SK-N-SH (cell line): ENCODE data around the gene ZNF608. TPM values are rescaled to one million over a fixed set of nuclear protein-coding genes. Genes with fewer than 3 reads are reported as not detected.

Source experiments
- CHD2 ChIP-seq: fragments of 150-350 bp; IDR thresholded peaks from 2 replicates; pipeline ENCODE4 v1.6.1; 2018; ENCODE audit warnings: low read length; ENCODE audit not compliant: partially characterized antibody
- CTCF ChIP-seq: fragments of 200-600 bp; sonication (generic); IDR thresholded peaks from 2 replicates; pipeline ENCODE4 v1.6.1; 2017; ENCODE audit warnings: antibody characterized with exemption, mild to moderate bottlenecking, moderate library complexity
- ELF1 ChIP-seq: IDR thresholded peaks from 2 replicates; pipeline ENCODE4 v1.4.0; 2012
- FOSL2 ChIP-seq: IDR thresholded peaks from 2 replicates; pipeline ENCODE4 v1.4.0; 2012; ENCODE audit warnings: low read depth, mild to moderate bottlenecking, moderate library complexity, borderline replicate concordance
- GABPA ChIP-seq: IDR thresholded peaks from 2 replicates; pipeline ENCODE4 v1.4.0; 2012; ENCODE audit warnings: low read depth, mild to moderate bottlenecking
- GATA2 ChIP-seq: sonication (generic); formaldehyde crosslinking; IDR thresholded peaks from 2 replicates; pipeline ENCODE4 v1.5.0; 2020; ENCODE audit warnings: mild to moderate bottlenecking, missing genetic modification reagents
- IRF3 ChIP-seq: fragments of 150-350 bp; IDR thresholded peaks from 2 replicates; pipeline ENCODE4 v1.6.1; 2016; ENCODE audit warnings: mild to moderate bottlenecking, low read depth, low read length
- MEF2A ChIP-seq: IDR thresholded peaks from 2 replicates; pipeline ENCODE4 v1.4.0; 2012; ENCODE audit warnings: low read depth, borderline replicate concordance
- MXI1 ChIP-seq: IDR thresholded peaks from 2 replicates; pipeline ENCODE4 v1.6.1; 2012; ENCODE audit warnings: mild to moderate bottlenecking, low read depth, low read length, improper control_type of control experiment
- RAD21 ChIP-seq: IDR thresholded peaks from 2 replicates; pipeline ENCODE4 v1.6.1; 2012; ENCODE audit warnings: mild to moderate bottlenecking, low read length
- RCOR1 ChIP-seq: fragments of 150-350 bp; IDR thresholded peaks from 2 replicates; pipeline ENCODE4 v1.6.1; 2017; ENCODE audit warnings: antibody characterized with exemption, low read length
- RXRA ChIP-seq: IDR thresholded peaks from 2 replicates; pipeline ENCODE4 v1.4.0; 2012; ENCODE audit warnings: low read depth, mild to moderate bottlenecking, borderline replicate concordance
- SIN3A ChIP-seq: IDR thresholded peaks from 2 replicates; pipeline ENCODE4 v1.6.1; 2012; ENCODE audit warnings: low read depth, mild to moderate bottlenecking, low read length, moderate library complexity, borderline replicate concordance
- SMC3 ChIP-seq: IDR thresholded peaks from 2 replicates; pipeline ENCODE4 v1.6.1; 2012; ENCODE audit warnings: low read depth, low read length, improper control_type of control experiment
- TCF12 ChIP-seq: IDR thresholded peaks from 2 replicates; pipeline ENCODE4 v1.4.0; 2012
- TEAD4 ChIP-seq: IDR thresholded peaks from 2 replicates; pipeline ENCODE4 v1.4.0; 2012; ENCODE audit warnings: mild to moderate bottlenecking, borderline replicate concordance; ENCODE audit not compliant: insufficient read depth
- YY1 ChIP-seq: IDR thresholded peaks from 2 replicates; pipeline ENCODE4 v1.4.0; 2012; ENCODE audit warnings: low read depth, mild to moderate bottlenecking
- polyA plus RNA-seq, 3 experiments: library from polyadenylated mRNA; depleted of rRNA; stranded (reverse); fragments of >200 nt; gene quantifications; 2 replicates each; pipeline ENCODE4 v1.2.3, GENCODE V29; 2012
- TF ChIP-seq, protein P1 (sequence below): IDR thresholded peaks from 2 replicates; pipeline ENCODE4 v1.6.1; 2012; ENCODE audit warnings: mild to moderate bottlenecking, low read depth, low read length, moderate library complexity
- TF ChIP-seq, protein P2 (sequence below): IDR thresholded peaks from 2 replicates; pipeline ENCODE4 v1.4.0; 2012; ENCODE audit warnings: low read depth
- TF ChIP-seq, protein P3 (sequence below): IDR thresholded peaks from 2 replicates; pipeline ENCODE4; 2012
- TF ChIP-seq, protein P4 (sequence below): IDR thresholded peaks from 2 replicates; pipeline ENCODE4 v1.4.0; 2012; ENCODE audit warnings: low read depth, borderline replicate concordance

Gene ZNF608
- polyA plus RNA-seq, 1 of the 3 experiments (the other 2 are of a cell fraction): 4.9 TPM

DNA sequence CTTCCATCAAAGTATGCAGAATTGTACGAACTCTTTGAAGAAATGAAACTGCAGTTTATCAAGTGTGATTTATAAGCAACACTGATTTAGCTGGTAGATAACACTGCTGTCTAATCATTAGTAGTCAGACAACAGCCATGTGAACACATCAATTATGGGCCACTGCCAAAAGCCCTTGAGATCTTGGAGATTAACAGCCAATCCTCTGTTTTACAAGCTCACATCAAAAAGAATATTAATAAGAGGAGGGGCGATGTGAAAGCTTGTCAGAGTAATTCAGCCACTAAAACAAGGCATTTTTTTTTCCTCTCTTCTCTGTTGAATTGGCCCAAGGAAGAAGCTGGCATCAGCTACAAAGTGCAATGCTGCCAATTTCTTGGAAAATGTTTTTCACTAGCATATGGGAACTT is 28.1 kb downstream of the ZNF608 start (continued):
- no peak for TF ChIP-seq FOSL2
- TF ChIP-seq MEF2A: no peak
- peak; percentile 74 for TF ChIP-seq CHD2
- TF ChIP-seq MXI1: peak; percentile 72
- TF ChIP-seq IRF3: no peak
- no peak for TF ChIP-seq SMC3
- no peak for TF ChIP-seq CTCF
- TF ChIP-seq TEAD4: no peak
- TF ChIP-seq SIN3A: no peak
- TF ChIP-seq, protein P1, sequence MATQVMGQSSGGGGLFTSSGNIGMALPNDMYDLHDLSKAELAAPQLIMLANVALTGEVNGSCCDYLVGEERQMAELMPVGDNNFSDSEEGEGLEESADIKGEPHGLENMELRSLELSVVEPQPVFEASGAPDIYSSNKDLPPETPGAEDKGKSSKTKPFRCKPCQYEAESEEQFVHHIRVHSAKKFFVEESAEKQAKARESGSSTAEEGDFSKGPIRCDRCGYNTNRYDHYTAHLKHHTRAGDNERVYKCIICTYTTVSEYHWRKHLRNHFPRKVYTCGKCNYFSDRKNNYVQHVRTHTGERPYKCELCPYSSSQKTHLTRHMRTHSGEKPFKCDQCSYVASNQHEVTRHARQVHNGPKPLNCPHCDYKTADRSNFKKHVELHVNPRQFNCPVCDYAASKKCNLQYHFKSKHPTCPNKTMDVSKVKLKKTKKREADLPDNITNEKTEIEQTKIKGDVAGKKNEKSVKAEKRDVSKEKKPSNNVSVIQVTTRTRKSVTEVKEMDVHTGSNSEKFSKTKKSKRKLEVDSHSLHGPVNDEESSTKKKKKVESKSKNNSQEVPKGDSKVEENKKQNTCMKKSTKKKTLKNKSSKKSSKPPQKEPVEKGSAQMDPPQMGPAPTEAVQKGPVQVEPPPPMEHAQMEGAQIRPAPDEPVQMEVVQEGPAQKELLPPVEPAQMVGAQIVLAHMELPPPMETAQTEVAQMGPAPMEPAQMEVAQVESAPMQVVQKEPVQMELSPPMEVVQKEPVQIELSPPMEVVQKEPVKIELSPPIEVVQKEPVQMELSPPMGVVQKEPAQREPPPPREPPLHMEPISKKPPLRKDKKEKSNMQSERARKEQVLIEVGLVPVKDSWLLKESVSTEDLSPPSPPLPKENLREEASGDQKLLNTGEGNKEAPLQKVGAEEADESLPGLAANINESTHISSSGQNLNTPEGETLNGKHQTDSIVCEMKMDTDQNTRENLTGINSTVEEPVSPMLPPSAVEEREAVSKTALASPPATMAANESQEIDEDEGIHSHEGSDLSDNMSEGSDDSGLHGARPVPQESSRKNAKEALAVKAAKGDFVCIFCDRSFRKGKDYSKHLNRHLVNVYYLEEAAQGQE: no peak
- TF ChIP-seq, protein P2, sequence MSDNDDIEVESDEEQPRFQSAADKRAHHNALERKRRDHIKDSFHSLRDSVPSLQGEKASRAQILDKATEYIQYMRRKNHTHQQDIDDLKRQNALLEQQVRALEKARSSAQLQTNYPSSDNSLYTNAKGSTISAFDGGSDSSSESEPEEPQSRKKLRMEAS: no peak
- no peak for TF ChIP-seq ELF1
- no peak for TF ChIP-seq RXRA
- TF ChIP-seq, protein P3, sequence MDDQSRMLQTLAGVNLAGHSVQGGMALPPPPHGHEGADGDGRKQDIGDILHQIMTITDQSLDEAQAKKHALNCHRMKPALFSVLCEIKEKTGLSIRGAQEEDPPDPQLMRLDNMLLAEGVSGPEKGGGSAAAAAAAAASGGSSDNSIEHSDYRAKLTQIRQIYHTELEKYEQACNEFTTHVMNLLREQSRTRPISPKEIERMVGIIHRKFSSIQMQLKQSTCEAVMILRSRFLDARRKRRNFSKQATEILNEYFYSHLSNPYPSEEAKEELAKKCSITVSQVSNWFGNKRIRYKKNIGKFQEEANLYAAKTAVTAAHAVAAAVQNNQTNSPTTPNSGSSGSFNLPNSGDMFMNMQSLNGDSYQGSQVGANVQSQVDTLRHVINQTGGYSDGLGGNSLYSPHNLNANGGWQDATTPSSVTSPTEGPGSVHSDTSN: peak; percentile 52
- no peak for TF ChIP-seq GABPA
- TF ChIP-seq TCF12: peak; percentile 41; the same call in 1 of the 2 replicates
- peak; percentile 43; the same call in 1 of the 2 replicates for TF ChIP-seq RAD21
- peak; percentile 98 for TF ChIP-seq GATA2 (CRISPR knock-in tag)
- TF ChIP-seq, protein P4, sequence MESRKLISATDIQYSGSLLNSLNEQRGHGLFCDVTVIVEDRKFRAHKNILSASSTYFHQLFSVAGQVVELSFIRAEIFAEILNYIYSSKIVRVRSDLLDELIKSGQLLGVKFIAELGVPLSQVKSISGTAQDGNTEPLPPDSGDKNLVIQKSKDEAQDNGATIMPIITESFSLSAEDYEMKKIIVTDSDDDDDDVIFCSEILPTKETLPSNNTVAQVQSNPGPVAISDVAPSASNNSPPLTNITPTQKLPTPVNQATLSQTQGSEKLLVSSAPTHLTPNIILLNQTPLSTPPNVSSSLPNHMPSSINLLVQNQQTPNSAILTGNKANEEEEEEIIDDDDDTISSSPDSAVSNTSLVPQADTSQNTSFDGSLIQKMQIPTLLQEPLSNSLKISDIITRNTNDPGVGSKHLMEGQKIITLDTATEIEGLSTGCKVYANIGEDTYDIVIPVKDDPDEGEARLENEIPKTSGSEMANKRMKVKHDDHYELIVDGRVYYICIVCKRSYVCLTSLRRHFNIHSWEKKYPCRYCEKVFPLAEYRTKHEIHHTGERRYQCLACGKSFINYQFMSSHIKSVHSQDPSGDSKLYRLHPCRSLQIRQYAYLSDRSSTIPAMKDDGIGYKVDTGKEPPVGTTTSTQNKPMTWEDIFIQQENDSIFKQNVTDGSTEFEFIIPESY: no peak
- TF ChIP-seq RCOR1: peak; percentile 87
- no peak for TF ChIP-seq YY1
